HG03565 (cell line): ENCODE results near the gene CD47.

Experiments used
- ATAC-seq: cut with Tn5 transposase; IDR thresholded peaks from one replicate; pipeline ENCODE4 v1.9.1; 2021; ENCODE audit warnings: mild to moderate bottlenecking, moderate library complexity; ENCODE audit not compliant: unreplicated experiment

Gene CD47

DNA sequence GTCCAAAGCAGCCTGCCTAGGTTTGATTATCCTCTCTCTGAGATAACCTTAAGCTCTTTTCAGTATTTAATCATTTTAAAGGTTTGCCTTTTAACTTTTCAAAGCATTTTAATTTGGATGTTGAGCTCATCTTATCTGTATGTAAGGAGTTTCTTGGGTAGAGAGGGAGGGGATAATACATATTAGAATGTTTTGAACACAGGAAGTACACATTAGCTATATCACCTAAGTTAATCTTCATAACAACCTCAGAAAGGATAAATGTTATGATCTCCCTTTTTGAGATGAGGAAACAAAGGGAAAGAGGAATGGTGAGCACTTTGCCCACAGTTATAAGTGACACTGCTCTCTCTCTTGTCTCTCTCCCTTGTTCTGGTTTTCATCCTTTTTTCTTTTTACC, 2.2 kb upstream of the CD47 start:
- ATAC-seq = no peak

DNA sequence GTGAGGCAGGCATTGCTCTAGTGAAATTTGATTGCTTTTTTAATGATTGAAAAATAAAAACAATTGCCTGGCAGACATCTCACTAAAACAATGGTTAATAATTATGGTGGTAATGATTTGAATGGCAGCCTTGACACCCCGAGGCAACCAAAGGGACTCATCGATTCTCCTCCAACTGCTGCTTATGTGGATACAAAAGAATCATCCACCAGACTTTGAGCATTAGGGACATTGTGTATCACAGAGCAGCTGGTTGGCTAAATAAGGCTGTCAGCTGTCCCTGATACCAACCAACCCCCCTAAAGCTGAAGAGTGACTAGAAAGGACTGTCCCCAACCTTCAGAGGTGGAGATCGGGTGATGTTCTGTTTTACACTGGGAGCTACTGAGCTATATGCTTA, 1.7 kb upstream of the CD47 start:
- no peak for ATAC-seq

- ATAC-seq = no peak
Measured at GRCh38 chr3:108091498-108092250, 843 bp upstream of the CD47 start.

- ATAC-seq = peak; percentile 3
Measured at GRCh38 chr3:108090049-108090700, 656 bp downstream of the CD47 start.

DNA sequence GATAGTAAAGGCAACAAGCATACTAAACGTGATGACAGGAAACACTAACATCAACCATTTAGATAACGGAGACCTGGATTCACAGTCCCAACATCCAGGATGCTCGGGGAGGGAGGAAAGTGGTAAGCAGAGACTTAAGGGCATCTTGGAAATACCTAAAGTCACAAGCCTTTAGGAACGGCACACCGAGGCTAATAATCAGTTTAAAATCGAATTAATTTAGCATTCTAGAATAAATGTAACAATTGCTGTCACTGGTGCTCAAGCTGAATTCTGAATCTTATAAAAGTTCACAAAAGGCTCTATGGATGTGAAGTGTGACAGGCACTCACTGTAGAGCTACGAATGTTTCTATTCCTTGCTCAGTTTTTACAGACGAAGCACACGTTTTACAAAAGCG, 1.3 kb downstream of the CD47 start:
- ATAC-seq = no peak

GRCh38 chr3:108088697-108089096, 2.1 kb downstream of the CD47 start:
- peak; percentile 43 for ATAC-seq

GRCh38 chr3:108088146-108088545, 2.7 kb downstream of the CD47 start:
- ATAC-seq = no peak

- no peak for ATAC-seq
Measured at GRCh38 chr3:108086653-108087052, 4.2 kb downstream of the CD47 start.

- ATAC-seq = no peak
Measured at GRCh38 chr3:108085810-108086350, 5.0 kb downstream of the CD47 start.

- no peak for ATAC-seq
Measured at GRCh38 chr3:108085370-108085769, 5.5 kb downstream of the CD47 start.

DNA sequence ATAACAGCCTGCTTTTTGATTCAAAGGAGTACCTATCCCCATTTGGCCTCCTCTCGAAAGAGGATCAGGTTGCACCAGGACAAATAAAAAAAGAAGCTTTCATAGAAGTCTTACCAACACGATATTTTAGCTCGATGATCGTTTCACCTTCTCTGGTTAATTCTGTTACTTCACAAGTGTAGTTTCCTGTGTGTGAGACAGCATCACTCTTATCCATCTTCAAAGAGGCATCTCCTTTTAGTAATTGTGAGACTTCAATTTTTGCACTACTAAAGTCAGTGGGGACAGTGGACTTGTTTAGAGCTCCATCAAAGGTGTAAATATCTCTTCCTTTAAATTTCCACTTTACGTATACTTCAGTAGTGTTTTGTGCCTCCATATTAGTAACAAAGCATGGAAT, 11.0 kb downstream of the CD47 start:
- no peak for ATAC-seq

DNA sequence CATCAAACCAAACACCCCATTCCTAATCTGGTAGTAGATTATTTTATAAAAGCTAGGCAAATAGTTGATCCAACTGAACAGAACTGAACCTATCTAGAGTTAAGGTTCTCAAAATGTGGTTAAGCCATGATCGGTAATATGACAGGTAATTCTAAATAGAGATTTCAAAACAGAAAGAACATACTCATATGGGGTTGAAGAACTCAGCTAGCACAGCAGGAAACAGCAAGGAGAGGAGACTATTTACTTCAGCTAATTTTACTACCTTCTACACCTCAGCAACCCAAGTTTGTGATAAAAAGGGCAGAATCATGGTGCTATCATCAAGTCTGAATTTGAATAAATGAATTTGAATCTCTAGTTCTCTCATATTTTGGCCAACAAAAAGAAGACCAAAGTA, 11.8 kb downstream of the CD47 start:
- ATAC-seq = no peak

GRCh38 chr3:108076564-108076963, 14.3 kb downstream of the CD47 start:
- no peak for ATAC-seq

- no peak for ATAC-seq
Measured at GRCh38 chr3:108073764-108074431, 16.9 kb downstream of the CD47 start.

- no peak for ATAC-seq
Measured at GRCh38 chr3:108071368-108071767, 19.5 kb downstream of the CD47 start.

DNA sequence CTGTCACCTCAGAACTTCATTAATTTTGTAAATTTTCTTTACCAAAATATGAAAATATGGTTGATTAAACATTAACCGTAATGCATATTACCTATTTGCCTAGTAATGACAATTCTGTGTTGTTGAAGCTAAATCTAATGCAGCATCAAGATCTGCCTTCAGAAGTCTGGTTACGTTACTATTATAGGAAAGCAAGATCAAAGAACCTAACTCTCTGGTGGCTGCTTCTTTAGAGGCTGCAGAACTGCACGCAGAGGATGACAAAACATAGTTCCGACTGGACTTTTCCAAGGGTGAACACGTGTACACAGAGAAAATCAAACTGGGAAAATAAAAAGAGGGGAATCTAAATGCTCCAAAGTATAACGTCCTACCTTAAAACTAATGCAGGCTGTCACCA, 20.5 kb downstream of the CD47 start:
- no peak for ATAC-seq

DNA sequence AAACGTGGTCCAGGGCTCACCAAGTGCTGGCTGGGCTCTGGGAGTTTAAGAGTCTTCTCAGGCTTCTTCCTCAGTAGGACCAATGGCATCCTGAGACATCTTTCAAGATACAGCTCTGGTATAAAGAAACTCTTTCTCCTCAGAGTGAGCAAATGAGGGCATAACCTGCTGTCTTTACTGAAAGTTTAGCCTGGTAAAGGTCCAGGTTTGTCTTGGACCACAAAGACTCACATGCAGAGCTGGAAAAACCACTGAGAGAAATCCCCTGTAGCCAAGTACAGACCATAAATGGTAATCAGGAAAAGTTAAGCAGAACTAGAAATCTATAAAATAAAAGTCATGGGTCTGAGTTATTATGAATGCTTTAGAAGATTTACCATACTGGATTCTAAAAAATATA, 23.1 kb downstream of the CD47 start:
- no peak for ATAC-seq

- no peak for ATAC-seq
Measured at GRCh38 chr3:108065096-108065495, 25.7 kb downstream of the CD47 start.

GRCh38 chr3:108064293-108064887, 26.4 kb downstream of the CD47 start:
- ATAC-seq = no peak

DNA sequence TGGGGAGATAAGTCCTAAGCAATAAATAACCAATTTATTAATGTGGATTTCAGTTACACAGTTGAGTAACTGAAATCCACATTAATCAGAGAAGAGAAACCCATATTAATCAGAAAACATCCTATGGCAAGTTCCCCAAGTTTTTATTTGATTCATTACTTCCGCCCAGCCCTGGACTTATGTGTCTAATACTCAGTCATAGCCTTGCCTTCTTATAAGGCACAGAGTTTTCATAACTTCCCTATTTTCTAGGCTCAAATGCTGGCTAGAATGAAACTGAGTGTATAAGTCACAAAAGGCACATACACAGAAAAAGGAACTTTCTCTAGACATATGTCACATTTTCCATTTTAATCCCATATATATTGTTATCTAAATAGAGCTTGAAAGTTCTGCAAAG, 28.8 kb downstream of the CD47 start:
- peak; percentile 79 for ATAC-seq

- no peak for ATAC-seq
Measured at GRCh38 chr3:108060331-108060730, 30.5 kb downstream of the CD47 start.
